ENCODE data around the gene PPP2R3A.

- no peak for TF ChIP-seq CTCF (conservative IDR thresholded peaks at IDR 0.05)
- no peak for TF ChIP-seq ZFX (IDR thresholded peaks at IDR 0.05)
These were observed 156.5 kb downstream of the PPP2R3A start for GRCh38 chr3:136122006-136122405.

Data from C4-2B (cell line).